LNCAP (cell line): ENCODE measurements around the gene ZNF253.

Source experiments
- CTCF ChIP-seq: fragments of 450-650 bp; IDR thresholded peaks from 2 replicates; pipeline ENCODE4 v1.5.1; 2017; ENCODE audit warnings: mild to moderate bottlenecking

ZNF253 gene

GRCh38 chr19:19877724-19878123 lies 12.0 kb downstream of the ZNF253 start:
- no peak for TF ChIP-seq CTCF

- TF ChIP-seq CTCF = no peak
Observed at GRCh38 chr19:19884583-19884982, 18.9 kb downstream of the ZNF253 start.

GRCh38 chr19:19900139-19900728 lies 34.6 kb downstream of the ZNF253 start:
- TF ChIP-seq CTCF = no peak

- no peak for TF ChIP-seq CTCF
Observed at GRCh38 chr19:19900729-19901444, 35.2 kb downstream of the ZNF253 start, which contains the start of gene ZNF93. Gene ZNF93 (plus strand): TSS chr19:19900946. CDS start chr19:19901089, 143 bp downstream.

GRCh38 chr19:19909654-19910053 lies 44.0 kb downstream of the ZNF253 start:
- TF ChIP-seq CTCF = no peak

GRCh38 chr19:19911150-19911549 lies 45.5 kb downstream of the ZNF253 start:
- no peak for TF ChIP-seq CTCF

- TF ChIP-seq CTCF = no peak
Observed at GRCh38 chr19:19914596-19914995, 48.9 kb downstream of the ZNF253 start.
